Stimulated activated CD4-positive, alpha-beta T cell treated with anti-CD3 and anti-CD28 coated beads, Interleukin-4, amount 100 ng/mL, for 48 hours (primary cell): ENCODE results near the gene CSF1R.
"Not testable (repeated sequence)": the region's sequence is repeated elsewhere in the genome, so short reads cannot be mapped to it uniquely, and the experiment has no call there.

ENCODE experiments used
- DNase-seq, 2 donors: peaks; one replicate each; pipeline ENCODE4 v3.0.0-alpha.2; 2020; ENCODE audit warnings: low read depth in 2 of 2

Gene CSF1R

GRCh38 chr5:150054569-150054968 is 31.8 kb downstream of the CSF1R start:
- no peak for DNase-seq

- no peak for DNase-seq
Observed at GRCh38 chr5:150053713-150054392, 32.5 kb downstream of the CSF1R start.

GRCh38 chr5:150052956-150053712 is 33.2 kb downstream of the CSF1R start:
- DNase-seq, result no peak

- no peak for DNase-seq
Observed at GRCh38 chr5:150052226-150052955, 34.0 kb downstream of the CSF1R start.

GRCh38 chr5:150051657-150052195 is 34.6 kb downstream of the CSF1R start:
- no peak for DNase-seq

GRCh38 chr5:150050172-150050811 is 36.1 kb downstream of the CSF1R start:
- DNase-seq, result not testable (repeated sequence)

- no peak for DNase-seq
Observed at GRCh38 chr5:150046031-150046430, 40.3 kb downstream of the CSF1R start.

- no peak for DNase-seq
Observed at GRCh38 chr5:150045549-150045948, 40.8 kb downstream of the CSF1R start.

- no peak for DNase-seq
Observed at GRCh38 chr5:150044712-150045111, 41.6 kb downstream of the CSF1R start.

- no peak for DNase-seq
Observed at GRCh38 chr5:150044329-150044681, 42.0 kb downstream of the CSF1R start.

- no peak for DNase-seq
Observed at GRCh38 chr5:150043657-150044328, 42.6 kb downstream of the CSF1R start.

GRCh38 chr5:150042459-150042858 is 43.9 kb downstream of the CSF1R start:
- no peak for DNase-seq

GRCh38 chr5:150038547-150038946 is 47.8 kb downstream of the CSF1R start:
- no peak for DNase-seq

- no peak for DNase-seq
Observed at GRCh38 chr5:150036513-150036912, 49.8 kb downstream of the CSF1R start.

GRCh38 chr5:150035139-150035895 is 51.0 kb downstream of the CSF1R start:
- DNase-seq, result no peak

GRCh38 chr5:150034662-150035061 is 51.7 kb downstream of the CSF1R start:
- no peak for DNase-seq

GRCh38 chr5:150033334-150033733 is 53.0 kb downstream of the CSF1R start:
- no peak for DNase-seq

GRCh38 chr5:150028047-150028446 is 58.3 kb downstream of the CSF1R start:
- DNase-seq, result not testable (repeated sequence)

GRCh38 chr5:150026682-150027172 is 59.6 kb downstream of the CSF1R start:
- DNase-seq, result no peak

GRCh38 chr5:150024346-150024984 is 61.9 kb downstream of the CSF1R start:
- no peak for DNase-seq
